ENCODE measurements around the gene CFAP119.
"Not testable (repeated sequence)": the region's sequence is repeated elsewhere in the genome, so short reads cannot be mapped to it uniquely, and the experiment has no call there.

CFAP119 gene

DNA sequence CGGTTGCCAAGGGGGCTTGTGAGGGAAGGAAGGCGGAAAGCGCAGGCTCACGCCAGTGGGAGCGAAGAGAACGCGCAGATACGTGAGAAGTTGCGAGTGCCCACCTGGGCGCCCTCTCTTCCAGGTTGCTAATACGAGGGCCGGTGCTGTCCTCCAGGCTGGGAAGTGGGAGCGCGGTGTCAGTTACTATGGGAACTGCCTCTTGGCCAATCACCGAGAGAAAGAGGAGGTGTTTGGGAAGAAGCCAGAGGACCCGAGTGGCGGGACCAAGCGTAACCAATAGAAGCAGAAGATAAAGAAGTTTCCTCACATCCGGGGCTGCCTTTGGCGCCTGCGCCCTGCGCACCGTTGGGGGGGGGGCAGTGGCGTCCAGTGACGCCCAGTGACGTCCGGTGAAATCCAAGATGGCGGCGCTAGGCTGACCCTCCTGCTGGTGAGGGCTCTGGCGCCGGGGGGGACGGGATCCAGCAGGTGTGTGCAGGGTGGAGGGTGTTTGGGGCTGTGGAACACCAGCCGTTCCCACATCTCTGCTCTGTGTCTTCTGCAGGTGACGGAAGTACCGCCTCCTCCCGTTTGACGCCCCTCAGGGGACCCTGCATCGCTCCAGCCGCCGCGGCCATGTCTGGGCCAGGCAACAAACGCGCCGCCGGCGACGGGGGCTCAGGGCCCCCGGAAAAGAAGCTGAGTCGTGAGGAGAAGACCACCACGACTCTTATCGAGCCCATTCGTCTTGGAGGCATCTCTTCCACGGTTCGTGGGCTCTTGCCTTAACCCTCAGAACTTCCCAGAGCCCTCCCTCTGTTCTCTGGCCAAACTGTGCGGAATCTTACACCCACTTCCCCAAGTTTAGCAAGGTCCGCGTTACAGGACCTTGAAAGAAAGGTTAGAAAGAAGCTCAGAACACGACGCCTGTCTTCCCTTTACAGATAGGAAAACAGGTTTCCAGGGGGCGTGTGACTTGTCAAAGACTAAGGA is at the start of gene CFAP119, which contains the start of gene RNF40:
TSS of gene CFAP119 (minus strand) at position 135 of the 975 bp plus-strand sequence. CDS start 314 bp downstream, outside the sequence.
TSS of gene RNF40 (plus strand) at position 395 of the 975 bp plus-strand sequence. CDS start at position 619, 224 bp downstream.
- peak; percentile 83 for DNase-seq

DNA sequence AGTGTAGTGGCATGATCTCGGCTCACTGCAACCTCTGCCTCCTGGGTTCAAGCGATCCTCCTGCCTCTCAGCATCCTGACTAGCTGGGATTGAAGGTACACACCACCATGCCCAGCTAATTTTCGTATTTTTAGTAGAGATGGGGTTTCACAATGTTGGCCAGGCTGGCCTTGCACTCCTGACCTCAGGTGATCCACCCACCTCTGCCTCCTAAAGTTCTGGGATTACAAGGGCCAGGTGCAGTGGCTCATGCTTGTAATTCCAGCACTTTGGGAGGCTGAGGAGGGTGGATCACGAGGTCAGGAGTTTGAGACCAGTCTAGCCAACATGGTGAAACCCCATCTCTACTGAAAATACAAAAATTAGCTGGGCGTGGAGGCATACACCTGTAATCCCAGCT is 47.8 kb upstream of the CFAP119 start:
- DNase-seq, result not testable (repeated sequence)

DNA sequence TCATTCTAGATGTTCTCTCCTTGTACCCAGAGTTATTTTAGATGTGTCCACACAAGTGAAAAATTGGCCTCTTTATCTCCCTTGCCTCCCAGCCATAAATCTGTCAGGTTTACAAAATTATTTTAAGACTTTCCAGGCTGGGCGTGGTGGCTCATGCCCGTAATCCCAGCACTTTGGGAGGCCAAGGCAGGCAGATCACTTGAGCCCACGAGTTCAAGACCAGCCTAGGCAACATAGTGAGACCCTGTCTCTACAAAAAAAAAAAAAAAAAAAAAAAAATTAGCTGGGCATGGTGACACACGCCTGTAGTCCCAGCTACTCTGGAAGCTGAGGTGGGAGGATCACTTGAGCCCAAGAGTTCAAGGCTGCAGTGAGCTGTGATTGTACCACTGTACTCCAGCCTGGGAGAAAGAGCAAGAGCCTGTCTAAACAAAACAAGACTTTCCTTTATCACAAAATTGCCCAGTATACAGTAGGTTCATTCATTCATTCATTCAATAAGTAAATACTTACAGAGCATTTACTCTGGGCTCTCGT is 47.1 kb upstream of the CFAP119 start:
- not testable (repeated sequence) for DNase-seq

DNA sequence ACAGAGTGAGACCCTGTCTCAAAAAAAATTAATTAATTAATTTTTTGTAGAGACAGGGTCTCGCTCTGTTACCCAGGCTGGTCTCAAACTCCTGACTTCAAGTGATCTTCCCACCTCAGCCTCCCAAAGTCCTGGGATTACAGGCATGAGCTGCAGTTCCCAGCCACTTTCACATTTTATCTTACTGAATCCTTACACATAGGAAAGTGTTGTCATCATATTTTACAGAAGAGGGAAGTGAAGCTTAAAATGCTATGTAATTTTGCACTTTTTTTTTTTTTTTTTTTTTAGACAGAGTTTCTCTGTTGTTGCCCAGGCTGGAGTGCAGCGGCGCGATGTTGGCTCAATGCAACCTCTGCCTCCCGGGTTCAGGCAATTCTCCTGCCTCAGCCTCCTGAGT is 46.3 kb upstream of the CFAP119 start:
- DNase-seq, result no peak

DNA sequence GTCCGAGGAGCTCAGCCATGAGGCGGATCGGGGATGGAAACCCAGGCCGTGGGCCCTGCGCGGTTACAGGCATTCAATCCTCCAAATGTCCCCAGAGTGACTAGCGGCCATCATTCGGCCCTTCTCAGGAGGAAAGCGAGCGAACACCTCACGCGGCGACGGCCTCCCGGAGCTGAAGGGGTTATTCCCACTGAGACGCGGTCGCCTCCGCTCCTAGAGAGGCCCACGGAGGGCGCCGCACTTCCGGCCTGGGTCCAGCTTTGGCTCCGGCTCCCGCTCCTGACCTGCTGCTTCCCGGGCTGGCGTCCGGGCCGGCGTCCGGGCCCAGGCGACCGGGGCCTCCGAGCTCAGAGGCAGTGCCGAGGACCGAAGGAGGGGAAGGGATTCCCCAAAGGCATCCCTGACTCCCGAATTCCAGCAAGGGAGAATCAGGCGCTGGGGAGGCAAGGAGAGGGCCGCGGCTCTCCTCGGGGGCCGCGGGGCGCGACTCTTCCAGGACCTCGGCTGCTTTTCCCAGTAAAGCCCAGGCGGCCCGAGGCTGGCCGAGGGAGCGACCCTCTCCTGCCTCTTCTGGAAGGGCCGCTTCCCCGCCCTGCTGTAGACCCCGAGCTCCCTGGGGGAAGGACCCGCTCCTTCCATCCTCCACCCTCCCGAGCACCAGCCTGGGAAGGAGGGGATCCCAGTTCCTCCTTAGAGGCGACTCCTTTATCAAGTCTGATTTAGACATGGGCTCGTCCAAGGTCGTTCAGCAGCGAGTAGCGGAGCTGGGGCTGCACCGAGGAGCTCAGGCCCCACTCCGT is 43.7 kb upstream of the CFAP119 start:
- peak; percentile 46 to 61 for DNase-seq

DNA sequence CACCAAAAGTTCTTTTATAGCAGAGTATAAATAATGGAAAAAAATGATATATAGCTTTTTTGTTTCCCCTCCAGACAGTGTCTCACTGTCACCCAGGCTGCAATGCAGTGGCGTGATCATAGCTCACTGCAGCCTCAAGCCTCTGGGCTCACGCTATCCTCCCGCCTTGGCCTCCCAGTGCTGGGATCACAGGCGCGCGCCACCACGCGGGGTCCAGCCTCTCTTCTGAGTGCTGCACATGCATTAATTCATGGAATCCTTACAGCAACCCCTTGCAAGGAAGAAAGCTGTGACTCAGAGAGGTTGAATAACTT is 43.2 kb upstream of the CFAP119 start:
- no peak for DNase-seq

DNA sequence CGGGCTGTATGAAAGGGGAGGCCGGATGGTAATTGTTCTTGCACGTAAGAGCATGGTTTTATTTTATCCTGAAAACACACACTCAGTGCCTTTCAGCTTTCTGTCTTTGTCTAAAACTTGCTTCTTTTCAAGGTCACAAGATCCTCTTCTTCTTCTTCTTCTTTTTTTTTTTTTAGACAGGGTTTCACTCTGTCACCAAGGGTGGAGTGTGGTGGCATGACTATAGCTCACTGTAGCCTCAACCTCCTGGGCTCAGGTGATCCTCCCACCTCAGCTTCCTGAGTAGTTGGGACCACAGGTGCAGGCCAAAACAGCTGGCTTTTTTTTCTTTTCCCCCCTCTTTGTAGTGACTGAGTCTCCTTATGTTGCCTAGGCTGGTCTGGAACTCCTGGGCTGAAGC is 41.1 kb upstream of the CFAP119 start:
- no peak for DNase-seq

DNA sequence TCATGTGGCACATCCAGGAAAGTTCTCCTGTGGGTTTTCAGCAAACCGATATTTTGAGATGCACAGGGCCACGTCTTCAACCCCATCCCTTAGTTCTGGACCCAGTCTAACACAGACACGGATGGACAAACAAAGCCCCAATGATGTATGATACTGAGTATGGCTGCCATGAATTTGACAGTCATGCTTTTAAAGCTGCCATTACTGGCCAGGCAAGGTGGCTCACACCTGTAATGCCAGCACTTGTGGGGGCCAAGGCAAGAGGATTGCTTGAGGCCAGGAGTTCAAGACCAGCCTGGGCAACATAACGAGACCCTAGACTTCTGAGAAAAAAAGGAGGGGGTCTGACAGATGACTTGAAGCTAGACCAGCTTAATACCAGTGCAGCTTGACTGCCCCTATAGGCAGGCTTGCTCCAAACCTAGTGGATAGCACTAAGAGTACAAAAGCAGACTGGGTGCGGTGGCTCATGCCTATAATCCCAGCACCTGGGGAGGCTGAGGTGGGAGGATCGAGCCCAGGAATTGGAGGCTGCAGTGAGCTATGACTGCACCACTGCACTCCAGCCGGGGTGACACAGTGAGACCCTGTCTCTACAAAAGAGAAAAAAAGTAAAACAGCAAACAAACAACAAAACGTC is 35.9 kb upstream of the CFAP119 start:
- DNase-seq, result no peak

DNA sequence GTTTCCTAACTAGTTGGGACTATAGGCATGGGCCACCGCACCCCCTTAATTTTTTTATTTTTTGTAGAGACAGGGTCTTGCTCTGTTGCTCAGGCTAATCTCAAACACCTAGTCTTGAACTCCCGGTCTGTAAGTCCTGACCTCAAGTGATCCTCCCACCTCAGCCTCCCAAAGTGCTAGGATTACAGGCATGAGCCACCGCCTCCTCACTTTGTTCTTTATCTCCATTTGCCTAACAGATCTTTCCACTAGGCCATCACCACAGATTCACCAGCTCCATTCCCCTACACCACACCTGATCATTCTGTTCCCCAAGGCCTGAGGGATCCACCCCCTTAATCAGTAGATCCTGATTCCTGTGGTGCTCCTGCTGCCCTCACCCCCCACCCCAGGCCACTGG is 32.8 kb upstream of the CFAP119 start:
- no peak for DNase-seq

DNA sequence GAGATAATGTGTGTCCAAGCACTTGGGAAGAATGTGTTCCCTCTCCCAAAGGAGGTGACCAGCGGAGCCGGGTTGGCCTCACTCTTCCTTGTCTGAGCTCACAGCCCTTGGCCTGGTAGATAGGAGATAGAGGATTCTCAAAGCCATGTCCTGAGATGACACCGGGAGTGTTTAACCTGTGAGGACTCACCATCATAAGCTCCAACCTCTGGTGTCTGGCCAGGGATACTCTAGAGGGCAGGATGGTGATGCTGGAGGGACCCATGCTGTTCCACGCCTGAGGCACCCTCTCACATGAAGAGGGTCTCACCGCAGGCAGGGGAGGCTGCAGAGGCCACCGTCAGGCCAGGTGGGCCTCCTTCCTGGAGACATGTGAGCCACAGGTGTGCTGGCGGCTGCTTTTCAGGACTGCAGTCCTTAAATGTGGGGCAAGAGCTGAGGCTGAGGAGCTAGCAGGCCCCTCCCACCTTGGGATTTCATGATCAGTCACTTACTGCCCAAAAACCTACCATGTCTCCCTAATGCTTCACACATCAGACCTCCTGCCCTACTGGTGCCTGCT is 31.7 kb upstream of the CFAP119 start:
- no peak for DNase-seq

DNA sequence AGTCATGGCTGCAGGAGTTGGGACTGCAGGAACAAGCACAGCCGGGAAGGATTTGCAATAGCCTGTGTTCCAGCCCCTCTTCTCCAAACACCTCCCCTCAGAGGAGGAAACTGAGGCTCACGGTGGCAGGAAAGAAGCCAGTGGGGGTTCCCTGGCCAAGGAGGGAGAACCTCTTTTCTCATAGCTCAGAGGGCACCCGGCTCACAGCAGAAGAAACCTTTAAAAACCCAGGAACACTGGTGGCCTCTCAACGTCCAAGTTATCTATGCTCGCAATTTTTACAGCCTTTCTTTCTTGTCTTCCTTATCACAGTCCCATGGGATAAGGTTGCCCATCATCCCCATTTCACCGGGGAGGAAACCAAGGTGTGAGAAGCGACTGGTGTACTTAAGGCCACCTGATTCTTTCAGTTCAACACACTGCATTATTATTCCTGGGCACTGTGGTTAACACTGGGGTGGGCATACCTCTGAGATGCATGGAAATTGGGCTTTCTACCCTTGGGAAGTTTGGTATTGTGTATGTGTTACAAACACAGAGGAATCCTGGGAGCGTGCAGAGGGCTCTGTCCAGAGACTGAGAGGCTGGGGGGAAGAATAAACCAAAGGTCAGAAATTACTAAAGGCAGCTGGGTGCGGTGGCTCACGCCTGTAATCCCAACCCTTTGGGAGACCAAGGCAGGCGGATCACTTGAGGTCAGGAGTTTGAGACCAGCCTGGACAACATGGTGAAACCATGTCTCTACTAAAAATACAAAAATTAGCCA is 25.9 kb upstream of the CFAP119 start:
- DNase-seq, result no peak

DNA sequence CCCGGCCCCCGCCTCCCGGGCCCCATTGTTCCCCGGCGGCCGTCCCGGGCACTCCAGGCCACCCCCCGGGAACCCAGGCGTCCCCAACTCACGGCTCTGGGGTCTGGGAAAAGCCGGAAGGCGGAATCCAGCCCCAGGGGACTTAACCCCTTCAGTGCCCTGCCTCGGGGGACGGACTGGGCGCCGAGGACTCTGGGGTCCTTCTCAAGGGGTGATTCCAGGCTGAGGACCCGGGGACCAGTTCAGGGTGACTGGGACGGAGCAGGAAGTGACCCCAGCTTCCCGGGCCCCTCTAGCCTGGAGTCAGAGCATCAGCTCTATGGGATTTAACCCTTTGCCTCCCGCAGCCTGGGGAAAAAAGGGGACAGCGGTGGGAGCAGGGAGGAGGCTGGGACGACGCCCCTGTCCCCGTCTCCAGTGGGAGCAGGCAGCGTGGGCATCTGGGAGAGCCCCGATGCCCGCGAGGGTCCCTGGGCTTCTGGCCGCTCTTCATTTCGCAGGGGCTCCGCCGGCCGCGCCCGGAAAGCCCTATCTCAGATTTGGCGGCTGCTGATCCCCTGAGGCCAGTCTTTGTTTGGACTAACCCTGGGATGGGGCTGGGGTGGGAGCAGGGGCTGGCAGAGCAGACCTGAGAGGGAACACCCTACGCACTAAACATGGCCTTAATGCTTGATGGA is 25.2 kb upstream of the CFAP119 start, which contains the start of gene ZNF629:
TSS of gene ZNF629 (minus strand) at position 270 of the 677 bp plus-strand sequence. CDS start 2,723 bp downstream, outside the sequence.
- peak; percentile 19 to 43 for DNase-seq

DNA sequence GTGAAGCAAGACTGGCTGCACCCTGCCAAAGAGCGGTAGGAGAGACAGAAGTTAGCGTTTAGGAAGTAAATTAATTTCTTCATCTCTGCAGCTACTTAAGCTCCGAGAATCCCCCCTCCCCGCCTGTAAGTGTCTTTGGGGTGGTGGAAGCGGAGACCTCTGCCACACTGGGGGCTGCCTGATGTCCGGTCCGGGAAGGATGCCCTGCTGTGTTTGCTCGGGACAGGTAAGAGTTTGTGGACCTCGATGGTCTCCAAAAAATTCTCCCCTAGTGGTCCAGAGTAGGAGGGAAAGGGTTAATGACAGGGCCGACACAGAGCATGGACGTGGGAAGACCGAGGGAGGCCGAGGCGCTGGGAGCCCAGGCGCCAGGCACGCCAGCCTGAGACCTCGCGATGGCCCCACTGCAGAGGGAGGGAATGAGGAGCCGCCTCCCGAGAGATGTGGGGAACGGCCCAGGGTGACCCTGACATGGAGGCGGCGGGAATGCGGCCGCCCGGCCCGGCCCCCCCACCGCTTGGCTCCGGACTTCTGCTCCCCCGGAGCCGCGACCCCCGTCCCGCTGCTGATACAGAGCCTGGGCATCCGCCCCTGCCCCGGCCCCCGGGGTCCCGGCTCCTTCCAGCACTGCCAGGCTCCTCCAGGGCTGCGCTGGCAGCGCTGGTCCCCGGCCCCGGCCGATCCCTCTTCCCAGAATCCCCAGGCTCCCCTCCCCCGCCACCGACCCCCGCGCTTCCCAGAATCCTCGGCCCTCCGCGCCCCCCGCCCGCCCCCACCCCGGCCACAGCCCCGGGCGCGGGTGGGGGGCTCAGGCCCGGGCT is 24.5 kb upstream of the CFAP119 start:
- no peak for DNase-seq

DNA sequence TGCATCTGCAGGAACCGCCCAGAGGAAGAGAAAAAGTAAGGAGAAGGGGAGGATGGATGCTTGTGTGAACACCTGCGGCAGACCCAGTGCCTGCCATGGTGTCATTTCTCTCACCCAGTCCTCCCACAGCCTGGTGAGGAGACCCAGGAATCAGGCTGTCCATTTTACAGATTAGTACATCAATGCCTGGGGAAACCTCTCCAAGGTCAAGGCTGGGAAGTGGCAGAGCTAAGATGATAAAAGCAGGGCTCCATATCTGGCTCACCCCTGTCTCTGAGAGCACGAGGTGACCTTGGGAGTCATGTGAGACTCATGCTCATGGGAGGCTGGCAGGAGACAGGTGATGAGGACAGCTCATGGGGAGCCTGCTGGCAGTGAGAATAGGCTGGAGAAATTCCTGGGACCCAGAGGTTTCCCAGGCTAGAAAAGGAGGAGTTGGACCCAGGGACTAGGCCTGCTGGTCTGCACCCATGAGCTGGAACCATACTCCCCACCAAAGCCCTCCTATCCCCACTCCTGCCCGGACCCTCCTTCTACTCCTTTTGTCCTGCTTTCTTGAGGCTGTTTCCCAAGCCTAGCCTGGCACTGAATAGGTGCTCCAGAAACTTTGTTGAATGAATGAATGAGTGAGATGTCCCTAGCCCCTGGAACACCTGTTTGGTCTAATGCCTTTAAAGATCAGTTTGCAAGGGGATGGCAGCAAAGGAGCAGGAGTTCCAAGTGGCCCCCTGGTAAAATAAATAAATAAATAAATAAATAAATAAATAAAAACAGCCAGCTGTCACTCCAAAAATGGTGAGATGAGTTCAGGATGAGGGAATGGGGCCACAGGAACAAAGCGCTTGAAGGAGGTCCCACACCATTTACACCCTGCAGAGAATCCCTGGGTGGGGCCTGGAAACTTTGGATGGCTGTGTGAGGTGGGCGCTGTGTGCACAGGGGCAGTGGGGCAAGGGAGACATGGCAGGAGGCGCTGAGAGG is 23.6 kb upstream of the CFAP119 start:
- DNase-seq, result no peak

DNA sequence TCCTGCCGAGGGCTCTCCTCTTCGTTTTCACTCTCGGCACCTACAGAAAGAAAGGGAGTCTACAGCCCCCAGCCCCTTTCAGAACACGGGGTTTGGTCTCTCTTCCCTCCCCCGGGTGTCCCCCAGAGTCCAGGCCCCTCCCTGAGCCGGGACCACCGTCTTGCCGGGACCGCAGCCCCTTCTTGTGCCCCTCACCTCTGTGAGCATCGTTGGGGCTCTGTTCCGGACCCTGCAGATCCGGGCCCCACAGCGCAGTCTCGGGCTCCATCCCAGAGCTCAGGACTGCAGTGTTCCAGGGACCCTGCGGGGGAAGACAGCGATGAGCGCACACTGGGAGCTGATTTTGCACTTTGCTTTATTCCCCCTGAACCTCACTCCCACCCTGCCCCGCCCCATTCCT is 22.4 kb upstream of the CFAP119 start:
- no peak for DNase-seq

DNA sequence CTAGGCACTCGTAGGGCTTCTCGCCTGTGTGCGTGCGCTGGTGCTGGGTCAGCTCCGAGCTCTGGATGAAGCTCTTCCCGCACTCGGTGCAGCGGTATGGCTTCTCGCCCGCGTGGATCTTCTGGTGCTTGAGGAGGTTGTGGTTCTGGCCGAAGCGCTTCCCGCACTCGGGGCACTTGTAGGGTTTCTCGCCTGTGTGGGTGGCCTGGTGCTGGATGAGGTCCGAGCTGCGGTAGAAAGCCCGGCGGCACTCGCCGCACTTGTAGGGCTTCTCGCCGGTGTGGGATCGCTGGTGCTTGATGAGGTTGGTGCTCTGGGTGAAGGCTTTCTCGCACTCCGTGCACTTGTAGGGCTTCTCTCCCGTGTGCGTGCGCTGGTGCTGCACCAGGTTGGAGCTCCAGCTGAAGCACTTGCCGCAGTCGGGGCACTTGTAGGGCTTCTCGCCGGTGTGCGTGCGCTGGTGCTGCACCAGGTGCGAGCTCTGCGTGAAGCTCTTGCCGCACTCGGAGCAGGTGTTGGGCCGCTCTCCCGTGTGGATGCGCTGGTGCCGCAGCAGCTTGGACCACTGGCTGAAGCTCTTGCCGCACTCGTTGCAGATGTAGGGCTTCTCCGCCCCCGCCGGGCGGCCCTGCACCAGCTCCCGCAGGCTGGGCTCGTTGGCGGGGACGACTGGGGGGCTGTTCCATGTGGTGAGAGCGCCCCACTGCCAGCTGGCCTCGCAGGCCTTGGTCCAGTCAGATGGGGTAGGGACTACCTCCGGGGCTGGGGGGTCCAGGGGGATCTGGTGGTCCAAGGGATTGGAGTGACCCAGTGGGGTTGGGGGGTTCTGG is 21.6 kb upstream of the CFAP119 start:
- no peak for DNase-seq

DNA sequence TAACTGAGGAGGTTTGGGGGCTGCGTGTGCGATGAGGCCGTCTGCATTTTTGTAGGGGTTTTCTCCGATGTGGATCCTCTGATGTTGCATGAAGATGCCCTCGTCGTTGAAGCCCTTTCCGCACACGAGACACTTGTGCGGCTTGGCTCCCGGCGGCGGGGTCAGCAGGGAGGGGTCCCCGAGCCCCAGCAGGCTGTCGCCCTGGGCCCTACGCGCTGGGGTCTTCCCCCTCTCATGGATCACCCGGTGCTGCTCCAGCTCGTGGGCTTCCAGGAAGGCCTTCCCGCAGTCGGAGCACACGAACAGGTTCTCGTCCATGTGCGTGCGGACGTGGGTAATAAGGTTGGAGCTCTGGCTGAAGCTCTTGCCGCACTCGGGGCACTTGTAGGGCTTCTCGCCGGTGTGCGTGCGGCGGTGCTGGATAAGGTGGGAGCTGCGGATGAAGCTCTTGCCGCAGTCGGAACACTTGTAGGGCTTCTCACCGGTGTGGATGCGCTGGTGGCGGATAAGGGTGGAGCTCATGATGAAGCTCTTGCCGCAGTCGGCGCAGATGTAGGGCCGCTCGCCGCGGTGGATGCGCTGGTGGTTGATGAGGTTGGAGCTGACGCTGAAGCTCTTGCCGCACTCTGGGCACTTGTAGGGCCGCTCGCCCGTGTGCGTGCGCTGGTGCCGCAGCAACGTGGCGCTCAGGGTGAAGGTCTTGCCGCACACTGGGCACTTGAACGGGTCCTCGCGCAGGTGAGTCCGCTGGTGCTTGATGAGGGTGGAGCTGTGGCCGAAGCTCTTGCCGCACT is 20.8 kb upstream of the CFAP119 start:
- no peak for DNase-seq
